HUES48 (cell line): ENCODE measurements around the gene SLFNL1.

Source experiments
- H3K27ac ChIP-seq: one replicate; pipeline ENCODE4 v1.7.0; 2013; ENCODE audit warnings: low read depth, low read length, inconsistent platforms
- H3K27me3 ChIP-seq: 2 replicates; pipeline ENCODE4 v1.6.1; 2013; ENCODE audit warnings: mild to moderate bottlenecking, low read length; ENCODE audit not compliant: control insufficient read depth, insufficient read depth
- H3K36me3 ChIP-seq: 2 replicates; pipeline ENCODE4 v1.6.1; 2013; ENCODE audit warnings: low read length; ENCODE audit not compliant: control insufficient read depth, insufficient read depth
- H3K4me1 ChIP-seq: 2 replicates; pipeline ENCODE4 v1.6.1; 2013; ENCODE audit warnings: mild to moderate bottlenecking, low read length; ENCODE audit not compliant: control insufficient read depth, insufficient read depth
- H3K4me3 ChIP-seq: 2 replicates; pipeline ENCODE4 v1.5.1; 2013; ENCODE audit warnings: mild to moderate bottlenecking, low read depth, low read length
- H3K9ac ChIP-seq: 2 replicates; pipeline ENCODE4 v1.6.1; 2013; ENCODE audit warnings: mild to moderate bottlenecking, low read depth, low read length, moderate library complexity
- H3K9me3 ChIP-seq: 2 replicates; pipeline ENCODE4 v1.6.1; 2013; ENCODE audit warnings: low read length; ENCODE audit not compliant: control insufficient read depth, insufficient read depth

Gene SLFNL1

GRCh38 chr1:40986328-40986783 lies 35.2 kb downstream of the SLFNL1 start:
- H3K4me3 ChIP-seq, result no peak overlapping the region
- H3K27ac ChIP-seq, result no peak overlapping the region
- H3K36me3 ChIP-seq, result peaks cover 89% of the 10 kb centered on the region
- peaks cover 6% of the 10 kb centered on the region for H3K4me1 ChIP-seq
- no peaks in the 10 kb centered on the region for H3K27me3 ChIP-seq
- no peak overlapping the region for H3K9ac ChIP-seq
- H3K9me3 ChIP-seq, result no peaks in the 10 kb centered on the region

GRCh38 chr1:40985875-40986274 lies 35.6 kb downstream of the SLFNL1 start:
- Histone ChIP-seq H3K27me3 (no peaks in the 10 kb centered on the region), H3K9me3 (no peaks in the 10 kb centered on the region), H3K9ac (no peak overlapping the region), H3K4me1 (peaks cover 11% of the 10 kb centered on the region), H3K27ac (no peak overlapping the region), H3K4me3 (no peak overlapping the region), H3K36me3 (peaks cover 84% of the 10 kb centered on the region)

- Histone ChIP-seq H3K9me3 (no peaks in the 10 kb centered on the region), H3K4me1 (peaks cover 14% of the 10 kb centered on the region), H3K36me3 (peaks cover 77% of the 10 kb centered on the region), H3K9ac (no peak overlapping the region), H3K27ac (no peak overlapping the region), H3K4me3 (no peak overlapping the region), H3K27me3 (no peaks in the 10 kb centered on the region)
Observed at GRCh38 chr1:40985161-40985560, 36.4 kb downstream of the SLFNL1 start.

DNA sequence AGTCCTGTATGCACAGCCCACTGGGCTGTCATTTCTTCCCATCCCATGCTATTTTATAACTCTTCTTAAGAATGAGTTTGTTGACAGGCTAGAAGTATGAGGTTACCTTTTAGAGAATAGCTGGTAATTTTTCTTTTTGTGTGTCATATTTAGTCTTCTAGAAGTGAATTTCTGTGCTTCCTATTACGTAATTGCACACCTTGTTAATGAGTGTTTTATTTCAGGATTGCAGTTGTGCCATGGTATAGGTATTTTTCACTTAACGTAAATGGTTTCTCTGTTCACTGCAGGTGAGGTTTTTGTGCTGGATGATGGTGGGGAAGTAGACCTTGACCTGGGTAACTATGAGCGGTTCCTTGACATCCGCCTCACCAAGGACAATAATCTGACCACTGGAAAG lies 37.0 kb downstream of the SLFNL1 start:
- no peaks in the 10 kb centered on the region for H3K27me3 ChIP-seq
- H3K27ac ChIP-seq, result no peak overlapping the region
- no peaks in the 10 kb centered on the region for H3K9me3 ChIP-seq
- no peak overlapping the region for H3K9ac ChIP-seq
- no peak overlapping the region for H3K4me3 ChIP-seq
- peaks cover 14% of the 10 kb centered on the region for H3K4me1 ChIP-seq
- H3K36me3 ChIP-seq, result peaks cover 71% of the 10 kb centered on the region

DNA sequence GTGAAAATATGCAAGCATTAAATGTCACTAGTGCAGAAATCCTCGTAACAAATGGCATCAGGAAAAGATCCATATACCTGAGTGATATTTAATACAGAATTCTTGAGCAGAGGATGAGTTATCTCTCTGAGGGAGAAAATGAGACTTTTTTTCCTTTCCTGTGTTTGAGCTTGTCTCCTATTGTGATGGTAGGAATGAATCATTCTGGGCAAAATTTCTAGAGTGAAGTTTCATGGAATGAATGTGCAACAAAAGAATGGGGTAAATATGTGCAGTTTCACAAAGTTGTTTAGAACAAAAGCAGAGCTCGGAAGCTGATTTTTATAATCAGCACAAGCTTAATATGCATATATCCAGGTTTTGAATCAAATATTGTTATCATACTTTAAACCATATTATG lies 37.5 kb downstream of the SLFNL1 start:
- no peak overlapping the region for H3K4me3 ChIP-seq
- H3K36me3 ChIP-seq, result peaks cover 66% of the 10 kb centered on the region
- no peak overlapping the region for H3K27ac ChIP-seq
- no peaks in the 10 kb centered on the region for H3K27me3 ChIP-seq
- H3K4me1 ChIP-seq, result peaks cover 14% of the 10 kb centered on the region
- no peaks in the 10 kb centered on the region for H3K9me3 ChIP-seq
- H3K9ac ChIP-seq, result no peak overlapping the region

DNA sequence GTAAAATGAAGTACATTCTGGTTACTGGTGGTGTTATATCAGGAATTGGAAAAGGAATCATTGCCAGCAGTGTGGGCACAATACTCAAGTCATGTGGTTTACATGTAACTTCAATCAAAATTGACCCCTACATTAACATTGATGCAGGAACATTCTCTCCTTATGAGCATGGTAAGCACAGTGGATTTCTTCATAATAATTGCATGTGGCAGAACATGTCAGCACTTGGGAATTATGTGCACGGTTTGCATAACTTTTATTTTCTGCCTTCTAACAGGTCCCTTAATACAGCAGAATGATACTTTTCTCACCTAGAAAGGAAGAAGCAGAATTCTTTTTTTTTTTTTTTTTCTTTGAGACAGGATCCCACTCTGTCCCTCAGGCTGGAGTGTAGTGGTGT lies 38.2 kb downstream of the SLFNL1 start:
- H3K27ac ChIP-seq, result no peak overlapping the region
- no peak overlapping the region for H3K4me3 ChIP-seq
- H3K4me1 ChIP-seq, result peaks cover 14% of the 10 kb centered on the region
- peaks cover 59% of the 10 kb centered on the region for H3K36me3 ChIP-seq
- H3K27me3 ChIP-seq, result no peaks in the 10 kb centered on the region
- no peak overlapping the region for H3K9ac ChIP-seq
- no peaks in the 10 kb centered on the region for H3K9me3 ChIP-seq

DNA sequence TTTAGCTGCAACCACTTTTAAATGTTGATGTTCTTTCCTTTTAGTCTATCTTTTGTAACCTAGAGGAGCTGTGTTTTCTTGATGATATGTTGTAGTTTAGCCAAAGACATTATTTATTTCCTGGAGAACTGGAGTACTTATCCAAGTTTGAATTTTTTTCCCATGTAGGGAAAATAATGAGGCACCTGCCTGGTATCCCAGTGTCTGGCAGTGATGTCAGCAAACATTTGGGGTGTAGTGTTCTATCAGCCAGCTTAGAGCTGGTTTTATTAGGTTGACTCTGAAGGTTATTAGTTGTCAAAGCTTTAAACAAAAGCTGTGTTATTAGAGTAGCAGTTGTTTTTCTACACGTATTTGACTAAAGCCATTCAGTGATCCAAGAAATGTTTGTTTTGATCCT lies 38.8 kb downstream of the SLFNL1 start:
- Histone ChIP-seq H3K27me3 (no peaks in the 10 kb centered on the region), H3K4me1 (peaks cover 14% of the 10 kb centered on the region), H3K36me3 (peaks cover 53% of the 10 kb centered on the region), H3K9ac (no peak overlapping the region), H3K4me3 (no peak overlapping the region), H3K9me3 (no peaks in the 10 kb centered on the region), H3K27ac (no peak overlapping the region)

DNA sequence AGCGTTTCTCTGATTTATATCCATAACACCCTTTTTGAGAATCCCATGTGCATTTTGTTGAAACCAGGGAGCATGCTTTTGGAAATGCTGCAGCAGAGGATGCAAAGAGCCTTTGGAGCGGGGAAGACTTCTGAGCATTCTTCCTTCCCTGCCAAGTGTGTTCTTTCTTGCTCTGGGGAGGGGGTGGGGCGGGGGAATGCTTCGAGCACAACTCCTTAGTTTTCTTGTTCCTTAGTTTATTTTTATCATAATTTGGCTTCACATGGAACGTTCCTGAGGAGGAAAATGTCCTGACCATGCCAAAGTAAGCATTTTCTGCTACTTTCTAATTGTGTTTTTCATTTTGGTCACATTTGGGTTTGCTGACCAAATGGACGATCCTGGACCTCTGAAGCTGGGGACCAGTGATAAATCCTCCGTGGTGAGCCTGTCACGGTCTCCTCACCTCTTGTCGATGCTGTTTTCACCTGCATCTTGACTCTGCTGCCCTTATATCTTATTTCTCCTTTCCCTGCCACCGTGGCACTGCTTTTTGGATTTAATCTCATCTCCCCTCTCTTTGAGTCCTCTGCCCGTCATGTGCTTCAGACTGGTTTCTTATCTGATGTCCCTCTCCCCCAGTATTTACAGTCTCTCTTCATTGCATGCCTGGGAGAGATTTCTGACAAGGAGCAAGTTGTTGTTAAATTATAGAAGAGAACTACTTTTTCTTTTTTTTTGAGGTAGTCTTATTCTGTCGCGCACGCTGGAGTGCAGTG lies 39.7 kb downstream of the SLFNL1 start:
- Histone ChIP-seq H3K4me1 (peaks cover 14% of the 10 kb centered on the region), H3K4me3 (peak overlapping the region; percentile 82; the same call in 1 of the 2 replicates), H3K9me3 (no peaks in the 10 kb centered on the region), H3K27ac (no peak overlapping the region), H3K36me3 (peaks cover 44% of the 10 kb centered on the region), H3K27me3 (no peaks in the 10 kb centered on the region), H3K9ac (no peak overlapping the region)

DNA sequence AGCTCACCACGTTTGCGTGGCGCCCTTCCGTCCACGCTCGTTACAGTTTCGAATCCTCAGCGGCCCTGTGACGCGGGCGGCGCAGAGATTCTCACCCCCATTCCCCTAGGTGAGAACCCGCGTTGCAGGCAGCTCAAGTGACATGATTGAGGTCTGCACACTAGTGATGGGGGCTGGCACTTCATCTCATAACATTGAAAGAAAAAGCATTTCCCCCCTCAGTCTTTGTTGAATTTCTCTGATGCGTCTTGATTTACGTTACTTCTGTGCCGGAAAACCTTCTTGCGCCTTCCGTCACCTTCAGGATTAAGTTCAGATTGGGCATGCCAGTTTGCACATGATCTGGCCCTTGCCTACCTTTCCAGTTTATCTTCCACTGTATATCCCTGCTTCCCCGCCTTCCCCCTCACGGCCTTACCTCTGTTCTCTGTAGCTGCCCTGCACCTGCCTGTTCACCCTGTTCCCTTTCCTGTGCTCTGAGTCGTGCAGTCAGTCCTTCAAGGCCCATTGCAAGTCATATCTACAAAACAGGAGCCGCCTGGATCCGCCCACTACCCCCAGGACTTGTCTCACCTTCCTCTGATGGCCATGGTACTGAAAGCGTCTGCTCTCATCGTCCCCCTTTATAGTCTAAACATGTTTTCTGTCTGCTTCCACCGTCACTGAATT lies 40.9 kb downstream of the SLFNL1 start:
- Histone ChIP-seq H3K27me3 (no peaks in the 10 kb centered on the region), H3K4me3 (peak overlapping the region; percentile 82), H3K9ac (peak overlapping the region; percentile 95), H3K9me3 (no peaks in the 10 kb centered on the region), H3K4me1 (peaks cover 14% of the 10 kb centered on the region), H3K36me3 (peaks cover 32% of the 10 kb centered on the region), H3K27ac (peak overlapping the region; percentile 97)

DNA sequence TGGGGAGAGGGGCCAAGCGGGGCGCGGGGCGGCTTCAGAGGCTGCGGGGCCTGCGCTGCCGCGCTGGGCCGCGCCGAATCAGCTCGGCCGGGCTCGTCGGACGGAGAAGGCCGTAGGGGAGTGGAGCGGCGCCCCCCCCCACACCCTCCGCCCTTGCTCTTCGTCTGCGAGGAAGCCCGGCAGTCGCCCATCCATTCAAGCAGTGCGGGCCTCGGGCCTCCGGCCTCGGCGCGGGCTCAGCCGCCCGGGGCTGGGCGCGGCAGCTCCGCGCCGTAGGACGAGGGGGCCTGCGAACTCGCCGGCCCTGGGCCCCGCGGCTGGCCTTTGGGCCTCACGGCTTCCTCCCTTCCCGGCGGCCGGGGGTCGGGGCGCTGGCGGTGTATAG lies 41.5 kb downstream of the SLFNL1 start:
- Histone ChIP-seq H3K9me3 (no peaks in the 10 kb centered on the region), H3K9ac (peak overlapping the region; percentile 95), H3K27ac (peak overlapping the region; percentile 97), H3K27me3 (no peaks in the 10 kb centered on the region), H3K36me3 (peaks cover 26% of the 10 kb centered on the region), H3K4me1 (peaks cover 14% of the 10 kb centered on the region), H3K4me3 (peak overlapping the region; percentile 82)
